Keratinocyte (primary cell): ENCODE results near the gene HDGF.

Source experiments
- EZH2 ChIP-seq: IDR thresholded peaks from one replicate; pipeline ENCODE4 v1.6.1; 2012; ENCODE audit warnings: inconsistent platforms, mild to moderate bottlenecking, low read length, moderate library complexity
- TF ChIP-seq, protein P1 (sequence below), 3 experiments: IDR thresholded peaks in 1 of 3; conservative IDR thresholded peaks in 1 of 3; optimal IDR thresholded peaks in 1 of 3; 2 replicates in 2 of 3; 3 replicates in 1 of 3; pipeline versions ENCODE3 to v1.5.1; 2011; ENCODE audit warnings: low read length in 3 of 3, mild to moderate bottlenecking in 3 of 3, moderate library complexity in 2 of 3, control low read depth in 1 of 3, inconsistent platforms in 1 of 3; ENCODE audit not compliant: insufficient read depth in 2 of 3; ENCODE audit errors: extremely low read depth in 1 of 3

- TF ChIP-seq, protein P1, sequence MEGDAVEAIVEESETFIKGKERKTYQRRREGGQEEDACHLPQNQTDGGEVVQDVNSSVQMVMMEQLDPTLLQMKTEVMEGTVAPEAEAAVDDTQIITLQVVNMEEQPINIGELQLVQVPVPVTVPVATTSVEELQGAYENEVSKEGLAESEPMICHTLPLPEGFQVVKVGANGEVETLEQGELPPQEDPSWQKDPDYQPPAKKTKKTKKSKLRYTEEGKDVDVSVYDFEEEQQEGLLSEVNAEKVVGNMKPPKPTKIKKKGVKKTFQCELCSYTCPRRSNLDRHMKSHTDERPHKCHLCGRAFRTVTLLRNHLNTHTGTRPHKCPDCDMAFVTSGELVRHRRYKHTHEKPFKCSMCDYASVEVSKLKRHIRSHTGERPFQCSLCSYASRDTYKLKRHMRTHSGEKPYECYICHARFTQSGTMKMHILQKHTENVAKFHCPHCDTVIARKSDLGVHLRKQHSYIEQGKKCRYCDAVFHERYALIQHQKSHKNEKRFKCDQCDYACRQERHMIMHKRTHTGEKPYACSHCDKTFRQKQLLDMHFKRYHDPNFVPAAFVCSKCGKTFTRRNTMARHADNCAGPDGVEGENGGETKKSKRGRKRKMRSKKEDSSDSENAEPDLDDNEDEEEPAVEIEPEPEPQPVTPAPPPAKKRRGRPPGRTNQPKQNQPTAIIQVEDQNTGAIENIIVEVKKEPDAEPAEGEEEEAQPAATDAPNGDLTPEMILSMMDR (optimal IDR thresholded peaks at IDR 0.05 in 1 of 3, IDR thresholded peaks at IDR 0.05 in 1 of 3, conservative IDR thresholded peaks at IDR 0.05 in 1 of 3; ENCODE audit: extremely low read depth in 1 of 3, insufficient read depth in 2 of 3, low read length in 3 of 3): no peak
- no peak for TF ChIP-seq EZH2
These were observed 16.6 kb upstream of the HDGF start for GRCh38 chr1:156767879-156768604.
